Activated CD4-positive, alpha-beta T cell treated with anti-CD3 and anti-CD28 coated beads, Interleukin-10, Interleukin-2, amounts not matched to agents 100 ng/mL and 50 ng/mL, durations not matched to agents 16 hours and 8 hours (primary cell): Measurements from ENCODE around the gene BTD.

Experiments used
- DNase-seq: peaks from one replicate; pipeline ENCODE4 v3.0.0-alpha.2; 2020

Gene BTD

GRCh38 chr3:15673536-15673935, 72.0 kb downstream of the BTD start:
- no peak for DNase-seq

- peak; percentile 36 for DNase-seq
Observed at GRCh38 chr3:15676259-15676658, 74.7 kb downstream of the BTD start.

GRCh38 chr3:15679306-15679705, 77.8 kb downstream of the BTD start:
- no peak for DNase-seq

GRCh38 chr3:15681668-15682067, 80.1 kb downstream of the BTD start:
- no peak for DNase-seq

GRCh38 chr3:15682561-15683185, 81.1 kb downstream of the BTD start:
- DNase-seq, result no peak

GRCh38 chr3:15683253-15683652, 81.7 kb downstream of the BTD start:
- no peak for DNase-seq

- DNase-seq, result peak; percentile 64
Observed at GRCh38 chr3:15685927-15686326, 84.4 kb downstream of the BTD start.

- no peak for DNase-seq
Observed at GRCh38 chr3:15690230-15690629, 88.7 kb downstream of the BTD start.

- DNase-seq, result no peak
Observed at GRCh38 chr3:15690748-15691147, 89.2 kb downstream of the BTD start.

GRCh38 chr3:15693355-15693754, 91.8 kb downstream of the BTD start:
- no peak for DNase-seq

- DNase-seq, result no peak
Observed at GRCh38 chr3:15694628-15695027, 93.1 kb downstream of the BTD start.
